HG02943 (cell line): ENCODE measurements around the gene LCN9.
"Not testable (repeated sequence)": the region's sequence is repeated elsewhere in the genome, so short reads cannot be mapped to it uniquely, and the experiment has no call there.

Experiments used
- ATAC-seq: cut with Tn5 transposase; IDR thresholded peaks from one replicate; pipeline ENCODE4 v1.9.1; 2021; ENCODE audit warnings: mild to moderate bottlenecking, low read depth, moderate library complexity; ENCODE audit not compliant: unreplicated experiment

LCN9 gene

GRCh38 chr9:135669616-135670285 is 6.6 kb downstream of the LCN9 start:
- ATAC-seq: no peak

- no peak for ATAC-seq
Measured at GRCh38 chr9:135670721-135671590, 7.8 kb downstream of the LCN9 start.

DNA sequence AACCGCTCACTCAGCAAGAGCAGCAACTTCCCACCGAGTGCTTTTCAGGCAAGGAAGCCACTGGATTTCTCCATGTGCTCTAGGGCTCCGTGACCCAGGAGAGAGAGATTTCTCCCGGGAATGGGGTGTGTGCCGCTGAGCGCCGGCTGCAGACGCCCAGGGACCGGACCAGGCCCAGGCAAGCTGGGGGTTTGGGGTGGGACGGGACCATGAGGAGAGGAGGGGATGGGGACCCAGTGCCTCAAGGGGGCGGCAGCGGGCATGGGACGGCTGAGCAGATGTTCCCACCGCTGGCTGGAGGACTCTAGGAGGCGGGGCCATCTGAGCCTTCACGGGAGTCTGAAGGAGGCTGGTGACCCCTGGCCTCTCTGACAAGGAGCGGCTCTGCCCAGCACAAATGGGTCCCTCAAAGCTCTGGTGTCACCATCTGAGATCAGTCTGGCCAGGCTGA is 8.5 kb downstream of the LCN9 start:
- no peak for ATAC-seq

DNA sequence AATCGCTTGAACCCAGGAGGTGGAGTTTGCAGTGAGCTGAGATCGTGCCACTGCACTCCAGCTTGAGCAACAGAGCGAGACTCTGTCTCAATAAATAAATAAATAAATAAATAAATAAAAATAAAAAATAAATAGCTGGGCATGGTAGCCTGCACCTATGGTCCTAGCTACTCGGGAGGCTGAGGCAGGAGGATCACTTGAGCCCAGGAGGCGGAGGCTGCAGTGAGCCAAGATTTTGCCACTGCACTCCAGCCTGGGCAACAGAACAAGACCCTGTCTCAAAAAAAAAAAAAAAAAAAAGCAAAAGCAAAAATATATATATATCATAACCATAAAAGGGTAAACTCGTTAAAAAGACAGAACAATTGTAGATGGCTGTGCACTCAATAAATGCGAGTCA is 9.7 kb downstream of the LCN9 start:
- ATAC-seq: not testable (repeated sequence)

GRCh38 chr9:135673941-135674340 is 10.8 kb downstream of the LCN9 start:
- ATAC-seq: no peak

GRCh38 chr9:135674977-135675376 is 11.9 kb downstream of the LCN9 start:
- no peak for ATAC-seq

DNA sequence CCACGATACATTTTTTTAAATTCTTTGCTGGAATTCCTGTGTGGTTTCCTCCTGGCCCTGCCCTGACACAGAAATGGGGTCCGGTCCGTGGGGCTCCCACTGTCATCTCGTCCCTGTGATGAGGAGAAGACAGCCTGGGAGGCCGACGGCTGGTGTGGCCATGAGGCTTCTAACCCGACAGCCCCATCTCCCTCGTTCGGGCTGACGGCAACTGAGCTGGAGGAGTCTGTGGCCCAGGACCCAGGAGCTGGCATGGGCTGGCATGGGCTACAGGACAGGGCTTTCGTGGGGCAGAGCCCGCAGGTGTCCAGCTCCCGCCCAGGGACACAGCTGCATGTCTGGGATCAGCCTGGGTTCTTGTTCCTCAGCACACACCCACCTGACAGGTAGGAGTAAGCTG is 13.8 kb downstream of the LCN9 start:
- ATAC-seq: no peak

- no peak for ATAC-seq
Measured at GRCh38 chr9:135677641-135678168, 14.6 kb downstream of the LCN9 start.

DNA sequence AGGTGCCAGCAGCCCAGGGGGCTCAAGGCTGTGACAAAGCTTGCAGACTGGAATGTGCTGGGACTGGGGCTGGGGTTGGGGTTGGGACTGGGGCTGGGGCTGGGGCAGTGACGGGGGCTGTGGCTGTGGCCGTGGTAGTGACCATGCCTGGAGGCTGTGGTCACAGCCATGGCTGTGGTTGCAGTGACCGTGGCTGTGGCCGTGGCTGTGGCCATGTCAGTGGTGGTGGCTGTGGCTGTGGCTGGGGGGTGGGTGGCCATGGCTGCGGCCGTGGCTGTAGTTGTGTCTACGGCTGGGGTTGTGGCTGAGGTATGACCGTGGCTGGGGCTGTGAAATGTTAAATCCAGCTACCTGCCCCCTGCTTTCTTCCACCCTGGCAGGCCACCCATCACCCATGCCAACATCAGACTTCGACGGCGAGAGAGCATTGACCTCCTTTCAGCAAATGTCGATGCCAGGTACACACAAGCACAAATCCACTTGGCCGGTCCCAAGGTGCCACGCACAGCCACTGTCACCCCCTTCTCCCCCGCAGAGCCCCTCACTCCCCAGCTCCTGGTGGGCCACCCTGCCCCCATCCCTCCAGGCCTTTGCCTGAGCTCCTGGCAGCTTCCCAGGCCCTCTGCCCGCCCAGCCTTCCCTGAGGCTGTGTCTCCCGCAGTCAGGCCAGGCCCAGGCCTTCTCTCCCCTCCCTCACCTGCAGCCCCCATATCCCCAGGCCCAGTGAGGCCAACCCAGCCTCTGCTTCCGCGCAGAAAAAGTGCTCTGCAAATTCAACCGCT is 15.3 kb downstream of the LCN9 start:
- no peak for ATAC-seq

DNA sequence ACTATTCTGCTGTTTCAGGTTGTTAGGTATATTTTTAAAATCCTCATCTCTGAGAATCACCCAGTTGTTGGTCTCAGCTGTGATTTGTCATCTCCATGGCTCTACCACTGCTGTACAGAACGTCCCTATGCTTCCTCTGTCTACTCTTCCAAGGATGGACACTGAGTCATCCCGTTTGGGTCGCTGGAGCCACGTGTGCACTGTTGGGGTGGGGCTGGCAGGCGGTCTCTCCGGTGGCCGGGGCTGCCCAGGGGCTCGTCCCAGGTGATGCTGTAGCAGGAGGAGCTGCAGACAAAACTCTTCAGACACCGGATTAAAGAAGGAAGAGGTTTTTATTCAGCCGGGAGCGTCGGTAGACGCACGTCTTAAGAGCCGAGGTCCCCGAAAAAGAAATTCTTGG is 16.9 kb downstream of the LCN9 start:
- ATAC-seq: no peak

- ATAC-seq: no peak
Measured at GRCh38 chr9:135681161-135681560, 18.1 kb downstream of the LCN9 start.

DNA sequence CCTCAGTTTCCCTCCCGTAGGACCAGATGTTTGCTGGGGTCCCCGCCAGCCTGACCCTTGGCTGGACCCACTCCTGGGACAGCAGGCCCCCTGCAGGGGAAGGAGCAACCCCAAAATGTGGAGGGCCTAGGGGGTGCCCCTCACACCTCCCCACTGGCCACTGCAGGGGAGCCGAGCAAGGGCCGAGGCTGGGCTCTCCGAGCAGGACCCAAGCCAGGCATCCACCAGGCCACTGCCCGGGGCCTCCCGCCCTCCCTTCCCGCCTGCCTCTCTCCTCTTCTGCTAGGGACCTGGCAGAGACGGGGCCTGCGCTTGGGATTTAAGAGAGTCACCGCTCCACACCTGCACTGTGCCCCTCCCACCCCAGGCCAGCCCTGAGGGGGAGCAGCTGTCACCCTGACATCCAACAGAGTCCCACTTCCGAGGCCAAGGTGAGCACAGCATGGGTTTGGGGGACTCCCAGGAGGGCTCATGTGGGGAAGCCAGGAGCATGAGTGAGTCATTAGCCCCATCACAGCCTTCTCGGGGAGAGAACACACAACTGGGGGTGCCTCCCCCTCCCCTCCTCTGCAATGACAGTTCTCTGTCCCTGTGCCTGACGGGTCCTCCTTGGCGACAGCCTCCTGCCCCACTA is 20.4 kb downstream of the LCN9 start:
- ATAC-seq: no peak

DNA sequence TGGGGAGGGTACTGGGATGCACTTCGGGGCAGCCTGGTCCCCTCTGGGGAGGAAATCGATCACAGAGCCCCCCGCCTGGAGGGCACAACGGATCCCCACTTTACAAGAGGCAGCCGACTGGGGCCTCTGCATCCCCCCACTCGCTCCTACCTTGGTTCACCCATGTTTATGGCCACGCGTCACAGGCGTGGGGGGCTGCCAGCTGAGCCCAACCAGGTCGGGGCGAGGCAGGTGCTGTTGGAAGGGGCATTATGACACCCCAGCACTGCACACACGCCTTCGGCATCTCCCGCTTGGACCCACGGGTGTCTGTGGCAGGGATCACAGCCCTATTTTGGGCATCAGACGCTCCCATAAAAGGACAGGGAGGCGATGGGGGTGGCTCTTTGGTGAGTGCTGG is 21.6 kb downstream of the LCN9 start:
- ATAC-seq: no peak

GRCh38 chr9:135687216-135687615 is 24.1 kb downstream of the LCN9 start:
- no peak for ATAC-seq

DNA sequence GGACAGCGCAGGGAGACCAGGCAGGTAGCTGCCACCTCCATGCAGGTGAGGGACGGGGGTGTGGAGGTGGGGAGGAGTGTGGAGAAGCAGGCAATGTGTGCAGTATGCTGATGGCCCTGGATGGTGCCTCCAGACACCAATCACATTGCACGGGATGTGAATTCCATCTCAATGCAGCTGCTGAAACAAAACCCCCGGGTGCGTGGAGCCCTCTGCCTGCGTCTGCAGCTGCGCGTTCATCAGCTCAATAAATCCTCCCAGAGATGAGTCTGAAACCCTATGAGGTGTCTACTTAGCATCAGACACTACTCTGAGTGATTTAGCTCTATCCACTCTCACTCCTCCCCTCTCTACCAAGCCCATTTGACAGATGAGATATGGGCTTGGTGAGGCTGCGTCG is 25.9 kb downstream of the LCN9 start:
- ATAC-seq: no peak

DNA sequence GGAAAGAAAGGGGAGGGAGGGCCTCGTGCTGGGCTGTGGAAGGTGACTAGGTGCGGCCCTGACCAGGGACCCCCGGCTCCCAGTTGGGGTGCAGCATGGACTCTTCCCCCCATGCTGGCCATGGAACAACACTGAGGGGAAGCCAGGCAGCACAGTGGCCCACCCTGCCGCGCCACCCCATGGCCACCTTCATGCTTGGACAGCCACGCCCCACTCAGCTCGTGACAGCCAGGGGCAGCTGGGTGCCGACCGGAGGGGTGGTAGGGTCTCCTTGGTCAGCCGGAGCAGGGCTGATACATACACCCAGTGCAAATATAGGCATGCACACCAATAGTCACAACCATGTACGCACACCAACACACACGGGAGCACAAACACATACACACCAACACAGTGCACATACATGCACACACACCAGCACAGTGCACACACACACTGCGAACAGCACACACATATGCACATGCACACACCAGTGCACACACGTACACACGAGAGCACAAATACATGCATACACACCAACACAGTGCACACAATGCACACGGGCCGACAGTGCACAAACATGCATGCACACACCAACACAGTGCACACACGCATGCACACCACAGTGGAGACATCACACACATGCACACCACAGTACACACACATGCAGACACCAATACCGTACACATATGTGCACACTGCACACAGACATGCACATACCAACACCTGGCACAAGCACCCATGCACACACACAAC is 27.9 kb downstream of the LCN9 start:
- ATAC-seq: no peak

DNA sequence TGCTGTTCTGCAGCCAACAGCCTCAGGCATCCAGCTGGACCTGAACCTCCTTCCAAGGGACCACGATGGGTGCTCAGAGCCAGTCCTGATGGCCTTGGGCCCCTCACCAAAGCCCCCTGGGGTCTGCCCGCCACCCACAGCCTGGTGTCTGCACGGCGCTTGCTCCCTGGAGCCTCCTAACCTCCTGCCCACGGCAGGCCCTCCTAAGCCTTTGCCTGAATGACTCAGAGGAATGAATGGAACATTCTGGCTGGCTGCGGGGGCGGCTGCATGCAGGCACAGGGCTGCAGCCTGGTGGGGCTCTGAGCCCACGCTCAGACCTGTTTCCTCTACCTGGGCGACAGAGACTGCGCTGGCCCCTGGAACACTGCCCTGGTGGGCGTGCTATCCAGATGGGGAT is 29.3 kb downstream of the LCN9 start:
- ATAC-seq: no peak

DNA sequence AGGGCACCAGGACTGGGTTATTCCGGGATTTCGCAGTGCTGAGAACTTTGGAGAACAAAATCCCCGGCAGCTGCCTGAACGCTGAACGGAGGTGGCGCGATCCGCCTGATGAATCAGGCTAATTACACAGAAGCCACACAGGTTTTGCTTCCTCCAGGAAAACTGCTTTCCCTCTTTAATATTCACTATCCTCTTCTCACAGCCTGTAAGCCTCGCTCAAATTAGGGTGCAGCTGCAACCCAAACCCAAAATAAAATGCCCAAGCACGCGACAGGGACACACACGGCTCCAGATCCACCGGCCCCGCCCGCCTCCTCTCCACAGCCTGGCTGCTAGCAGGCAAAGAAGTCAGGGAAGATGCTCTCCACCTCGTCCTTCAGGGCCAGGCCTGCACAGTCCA is 30.2 kb downstream of the LCN9 start:
- no peak for ATAC-seq

DNA sequence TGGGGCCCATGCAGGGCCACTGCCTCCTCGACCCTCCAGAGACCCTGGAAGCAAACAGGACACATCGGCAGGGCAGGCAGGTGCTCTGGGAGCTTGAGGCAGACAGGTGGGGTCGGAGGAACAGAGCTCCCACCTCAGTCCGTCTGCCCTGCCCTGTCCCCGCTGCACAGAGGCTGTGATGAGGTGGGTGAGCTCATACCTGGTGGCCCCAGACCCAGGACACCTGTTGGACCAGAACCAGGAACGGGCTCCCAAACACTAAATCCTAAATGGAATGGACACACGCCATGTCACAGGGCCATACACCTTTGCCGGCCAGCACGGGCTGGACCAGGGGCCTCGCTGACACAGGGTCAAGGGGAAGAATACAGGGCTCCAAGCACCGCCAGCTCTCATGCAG is 30.7 kb downstream of the LCN9 start:
- no peak for ATAC-seq

- no peak for ATAC-seq
Measured at GRCh38 chr9:135694414-135694813, 31.3 kb downstream of the LCN9 start.
